HG03108 (cell line): ENCODE results near the gene MTFR1L.

Source experiments
- ATAC-seq: cut with Tn5 transposase; IDR thresholded peaks from one replicate; pipeline ENCODE4 v1.9.1; 2021; ENCODE audit warnings: moderate library complexity; ENCODE audit not compliant: unreplicated experiment

The MTFR1L gene

DNA sequence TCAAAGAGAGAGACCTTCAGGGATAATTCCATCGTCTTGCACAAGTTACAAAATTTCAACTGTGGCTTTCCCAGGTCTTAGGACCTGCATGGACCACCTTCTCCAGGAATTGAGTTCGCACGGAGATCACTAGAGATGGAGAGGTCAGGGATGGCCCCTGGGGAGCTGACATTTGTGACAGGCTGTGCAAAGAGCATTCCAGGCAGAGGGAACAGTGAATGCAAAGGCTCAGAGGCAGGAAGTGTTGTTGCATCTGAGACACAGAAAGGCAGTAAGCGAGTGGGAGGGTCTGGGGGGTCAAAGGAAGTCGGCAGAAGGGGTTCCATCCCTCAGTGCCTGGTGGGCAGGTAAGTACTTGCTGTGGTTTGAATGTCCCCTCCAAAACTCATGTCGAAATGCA, 29.3 kb upstream of the MTFR1L start:
- ATAC-seq, result no peak

GRCh38 chr1:25792115-25792514, 27.6 kb upstream of the MTFR1L start:
- no peak for ATAC-seq

DNA sequence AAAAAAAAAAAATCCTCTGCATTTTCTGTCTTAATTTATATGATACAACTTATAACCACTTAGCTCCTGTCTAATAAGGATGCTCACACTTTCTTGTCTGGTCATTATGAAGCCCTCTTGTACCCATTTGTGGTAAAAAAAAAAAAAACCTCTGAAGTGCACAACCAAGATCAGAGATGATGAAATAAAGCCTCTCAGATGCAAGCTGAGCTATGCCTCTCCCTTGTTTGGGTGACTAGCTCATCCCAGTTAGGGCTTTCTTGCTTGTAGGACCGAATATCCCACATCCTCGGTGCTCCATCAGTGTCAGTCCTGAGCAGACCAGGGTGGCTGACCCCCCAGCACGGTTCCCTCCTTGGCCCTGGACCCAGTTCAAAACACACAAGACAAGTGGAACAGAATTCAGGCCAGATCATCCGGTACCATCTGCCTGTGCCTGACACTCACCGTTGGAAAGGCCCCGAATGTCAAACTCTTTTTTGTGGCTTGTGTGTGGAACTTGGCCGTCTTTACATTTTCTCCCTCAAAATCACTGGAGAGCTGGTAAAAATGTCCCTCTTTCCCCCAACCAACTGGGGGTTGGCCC, 26.1 kb upstream of the MTFR1L start:
- no peak for ATAC-seq

DNA sequence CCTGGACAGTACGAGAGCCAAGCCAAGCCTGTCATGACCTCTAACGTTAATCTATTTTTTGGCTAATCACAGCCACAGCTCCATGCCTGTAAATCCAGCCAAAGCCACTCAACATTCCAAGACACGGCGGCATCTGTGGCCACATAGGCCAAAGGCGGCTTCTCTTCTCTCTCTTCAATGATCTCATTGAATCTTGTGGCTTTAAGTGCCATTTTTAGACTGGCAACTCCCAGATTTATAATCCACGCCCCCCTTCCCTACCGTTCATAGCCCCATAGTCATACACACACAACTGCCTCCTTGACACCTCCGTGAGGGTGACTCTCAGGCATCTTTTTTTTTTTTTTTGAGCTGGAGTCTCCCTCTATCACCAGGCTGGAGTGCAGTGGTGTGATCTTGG, 25.4 kb upstream of the MTFR1L start:
- no peak for ATAC-seq

DNA sequence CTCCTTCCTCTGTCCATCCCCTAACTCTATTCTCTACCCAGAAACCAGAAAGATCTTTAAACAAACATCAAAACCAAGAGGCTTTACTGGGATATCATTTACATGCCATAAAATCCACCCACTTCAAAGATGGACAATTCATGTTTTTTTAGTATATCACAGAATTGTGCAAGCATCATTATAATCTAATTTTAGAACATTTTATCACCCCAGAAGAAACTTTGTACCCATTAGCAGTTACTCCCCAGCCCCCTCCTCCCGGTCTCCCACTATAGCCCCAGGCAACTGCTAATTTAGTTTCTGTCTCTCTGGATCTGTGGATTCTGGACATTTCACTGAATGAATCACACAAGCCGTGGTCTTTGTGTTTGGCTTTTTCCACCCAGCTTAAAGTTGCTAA, 24.5 kb upstream of the MTFR1L start:
- ATAC-seq, result no peak

GRCh38 chr1:25795946-25796810, 23.6 kb upstream of the MTFR1L start:
- ATAC-seq, result no peak

- no peak for ATAC-seq
Measured at GRCh38 chr1:25796811-25797458, 22.8 kb upstream of the MTFR1L start.

- ATAC-seq, result no peak
Measured at GRCh38 chr1:25797939-25798338, 21.8 kb upstream of the MTFR1L start.

- no peak for ATAC-seq
Measured at GRCh38 chr1:25798666-25799351, 20.9 kb upstream of the MTFR1L start.

- ATAC-seq, result no peak
Measured at GRCh38 chr1:25799352-25799934, 20.3 kb upstream of the MTFR1L start.

DNA sequence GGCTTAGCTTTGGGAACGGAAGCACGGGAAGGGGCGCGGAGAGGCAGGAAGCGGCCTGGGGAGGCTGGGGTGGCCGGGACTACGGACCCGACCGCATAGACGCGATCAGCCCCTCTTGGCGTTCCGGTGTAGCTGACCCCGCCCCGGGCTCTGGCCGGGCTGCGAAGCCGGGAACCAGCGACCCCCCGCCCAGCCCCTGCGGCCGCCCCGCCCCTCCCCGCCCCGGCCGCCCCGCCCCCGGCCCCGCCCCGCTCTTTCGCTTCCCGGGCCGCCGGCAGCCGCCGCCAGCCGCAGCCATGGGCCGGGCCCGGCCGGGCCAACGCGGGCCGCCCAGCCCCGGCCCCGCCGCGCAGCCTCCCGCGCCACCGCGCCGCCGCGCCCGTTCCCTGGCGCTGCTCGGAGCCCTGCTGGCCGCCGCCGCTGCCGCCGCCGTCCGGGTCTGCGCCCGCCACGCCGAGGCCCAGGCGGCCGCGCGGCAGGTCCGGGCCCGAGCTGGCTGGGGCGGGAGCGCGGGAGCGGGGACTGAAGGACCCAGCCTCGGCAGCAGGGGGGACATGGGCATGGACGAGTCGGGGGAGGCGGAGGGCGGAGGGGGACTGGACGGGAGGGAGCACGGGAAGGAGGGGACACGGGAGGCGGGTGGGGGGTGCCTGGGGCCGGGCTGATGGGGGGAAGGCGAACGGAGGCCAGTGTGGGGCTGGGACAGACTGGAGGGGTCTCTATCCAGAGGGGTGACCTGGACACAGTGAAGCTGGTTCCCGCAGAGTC, 19.6 kb upstream of the MTFR1L start, which contains the start of gene SELENON:
Gene SELENON, plus strand, starts transcription at position 259 of the 768 bp plus-strand sequence. Its CDS starts 38 bp downstream, at position 297.
- ATAC-seq, result no peak

GRCh38 chr1:25800703-25801377, 18.9 kb upstream of the MTFR1L start:
- no peak for ATAC-seq

GRCh38 chr1:25802915-25803314, 16.8 kb upstream of the MTFR1L start:
- ATAC-seq, result no peak

DNA sequence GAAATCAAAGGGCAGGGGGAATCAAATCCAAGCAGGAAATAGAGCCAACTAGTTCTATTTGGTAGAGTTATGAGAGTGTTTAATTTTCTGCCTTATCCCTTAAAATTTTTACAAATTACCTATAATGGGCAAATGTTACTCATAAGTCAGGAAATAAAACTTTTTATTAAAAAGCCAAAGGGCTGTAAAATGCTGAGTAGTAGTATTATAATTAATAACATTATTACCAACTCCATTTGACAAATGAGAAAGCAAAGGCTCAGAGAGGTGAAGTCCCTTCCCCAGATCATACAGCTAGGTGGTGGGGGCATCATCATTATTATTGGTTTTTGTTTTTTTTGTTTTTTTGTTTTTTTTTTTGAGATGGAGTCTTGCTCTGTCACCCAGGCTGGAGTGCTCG, 16.4 kb upstream of the MTFR1L start:
- ATAC-seq, result no peak

DNA sequence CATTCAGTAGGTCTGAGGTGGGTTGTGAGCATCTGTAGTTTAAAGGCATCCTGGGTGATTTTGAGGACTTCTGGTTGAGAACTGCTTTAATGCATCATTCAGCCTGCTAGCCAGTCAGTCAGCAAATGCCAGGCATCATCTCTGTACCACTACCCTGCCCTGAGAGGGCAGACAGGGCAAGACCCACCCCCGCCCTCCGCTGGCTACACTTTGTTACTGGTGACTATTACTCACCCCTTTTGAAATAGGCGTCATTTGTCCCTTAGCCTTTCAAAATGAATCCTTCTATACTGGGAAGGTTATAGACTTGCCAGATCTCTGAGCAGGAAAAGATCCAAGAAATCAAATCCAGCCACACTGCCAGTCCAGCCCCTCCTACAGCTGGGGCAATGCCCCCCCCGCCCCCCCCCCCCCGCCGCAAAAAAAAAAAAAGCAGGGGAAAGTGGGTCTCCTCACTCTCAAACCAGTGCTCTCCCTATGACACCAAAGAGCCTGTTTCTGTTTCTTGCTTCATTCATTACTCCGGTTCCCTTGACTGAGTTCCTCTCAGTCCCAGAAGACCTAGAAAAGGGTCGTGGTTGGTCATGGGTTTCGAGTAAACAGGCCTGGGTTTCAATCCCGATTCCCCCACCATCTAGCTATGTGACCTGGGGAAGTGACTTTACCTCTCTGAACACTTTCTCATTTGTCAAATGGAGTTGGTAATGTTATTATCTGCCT, 15.3 kb upstream of the MTFR1L start:
- no peak for ATAC-seq

GRCh38 chr1:25804964-25805862, 14.5 kb upstream of the MTFR1L start:
- ATAC-seq, result no peak

- no peak for ATAC-seq
Measured at GRCh38 chr1:25805863-25806225, 13.9 kb upstream of the MTFR1L start.

DNA sequence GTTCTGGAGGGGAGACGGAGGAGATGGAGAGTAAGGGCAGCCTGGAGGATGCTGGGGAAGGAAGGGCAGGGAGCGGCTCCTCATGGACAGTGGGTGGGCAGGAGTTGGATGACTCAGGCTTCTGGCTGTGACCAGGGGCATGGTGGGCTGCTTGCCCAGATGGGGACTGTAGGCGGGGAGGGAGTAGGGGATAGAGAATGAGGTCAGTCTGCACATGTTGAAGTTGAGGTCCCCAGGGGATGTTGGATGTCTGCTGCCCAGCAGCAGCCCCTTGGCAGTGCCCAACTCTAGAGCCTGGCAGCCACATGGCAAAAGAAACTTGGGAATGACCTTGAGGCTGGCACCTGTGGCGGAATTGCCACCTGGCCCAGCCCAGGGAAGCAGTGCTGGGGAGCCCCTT, 13.3 kb upstream of the MTFR1L start:
- no peak for ATAC-seq
